ENCODE data around the gene MARCHF10.

DNA sequence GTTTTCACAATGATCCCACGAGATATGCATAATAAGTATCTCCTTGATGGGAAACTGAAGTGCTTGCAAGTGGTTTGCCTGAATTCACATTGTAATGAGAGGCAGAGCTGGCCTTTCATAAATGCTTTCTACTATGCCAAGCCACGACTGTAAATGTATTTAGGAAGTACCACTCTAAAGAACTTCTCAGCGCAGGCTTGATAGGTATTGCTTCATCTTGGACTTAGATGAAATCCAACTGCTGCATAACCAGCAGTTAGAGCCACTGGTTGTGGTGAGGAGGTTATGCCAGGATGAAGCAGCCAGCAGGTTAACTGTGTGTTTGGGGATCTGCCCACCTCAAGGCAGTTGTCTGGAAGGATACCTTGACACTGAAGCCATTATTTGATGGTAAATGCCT, 26.8 kb downstream of the MARCHF10 start:
- TF ChIP-seq, protein P1, sequence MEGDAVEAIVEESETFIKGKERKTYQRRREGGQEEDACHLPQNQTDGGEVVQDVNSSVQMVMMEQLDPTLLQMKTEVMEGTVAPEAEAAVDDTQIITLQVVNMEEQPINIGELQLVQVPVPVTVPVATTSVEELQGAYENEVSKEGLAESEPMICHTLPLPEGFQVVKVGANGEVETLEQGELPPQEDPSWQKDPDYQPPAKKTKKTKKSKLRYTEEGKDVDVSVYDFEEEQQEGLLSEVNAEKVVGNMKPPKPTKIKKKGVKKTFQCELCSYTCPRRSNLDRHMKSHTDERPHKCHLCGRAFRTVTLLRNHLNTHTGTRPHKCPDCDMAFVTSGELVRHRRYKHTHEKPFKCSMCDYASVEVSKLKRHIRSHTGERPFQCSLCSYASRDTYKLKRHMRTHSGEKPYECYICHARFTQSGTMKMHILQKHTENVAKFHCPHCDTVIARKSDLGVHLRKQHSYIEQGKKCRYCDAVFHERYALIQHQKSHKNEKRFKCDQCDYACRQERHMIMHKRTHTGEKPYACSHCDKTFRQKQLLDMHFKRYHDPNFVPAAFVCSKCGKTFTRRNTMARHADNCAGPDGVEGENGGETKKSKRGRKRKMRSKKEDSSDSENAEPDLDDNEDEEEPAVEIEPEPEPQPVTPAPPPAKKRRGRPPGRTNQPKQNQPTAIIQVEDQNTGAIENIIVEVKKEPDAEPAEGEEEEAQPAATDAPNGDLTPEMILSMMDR (IDR thresholded peaks at IDR 0.05; ENCODE audit: poor library complexity): no peak
- TF ChIP-seq EZH2 (IDR thresholded peaks at IDR 0.05; ENCODE audit: borderline replicate concordance) (no peak), EZH2phosphoT487 (IDR thresholded peaks at IDR 0.05; ENCODE audit: low read depth, severe bottlenecking, unreplicated experiment) (no peak)

Measured in hepatocyte (in vitro differentiated cells).